Left colon (tissue), 2 donors: ENCODE results near the gene CCDC85B. TPM values are rescaled to one million over a fixed set of nuclear protein-coding genes. Genes with fewer than 3 reads are reported as not detected.
"Not testable (repeated sequence)": the region's sequence is repeated elsewhere in the genome, so short reads cannot be mapped to it uniquely, and the experiment has no call there.

Experiments
- ATAC-seq: fragments of 200-7000 bp; cut with Tn5 transposase; one replicate; pipeline ENCODE4 v1.9.1; 2020; ENCODE audit warnings: mild to moderate bottlenecking, moderate library complexity
- DNase-seq, 2 donors: peaks; one replicate each; pipeline ENCODE4 v3.0.0-alpha.2; 2020
- intact Hi-C, 2 donors: fragments of 100-400 bp; cut with DNase I in 1 of 2; cut with micrococcal nuclease in 1 of 2; formaldehyde crosslinking; loops; one replicate each; pipeline versions ENCODE4 v1.11.2 to v1.14.0; 2022; cut with DNase I, micrococcal nuclease
- total RNA-seq, 2 donors: library from RNA; stranded (reverse); fragmentation: NEBNext Ultra II Directional; extraction: Animal tissue kit (Norgen Biotek cat#: 25700); gene quantifications; one replicate each; pipeline ENCODE4 v1.2.1, GENCODE V29; 2021
- donor health status: DM: no; HTN: no; CAD: no.
- donor health status: DM: yes; HTN: yes; CAD: no.

CCDC85B gene
- total RNA-seq, 2 donors from 2014 or later = 7.1 to 8.6 TPM

DNA sequence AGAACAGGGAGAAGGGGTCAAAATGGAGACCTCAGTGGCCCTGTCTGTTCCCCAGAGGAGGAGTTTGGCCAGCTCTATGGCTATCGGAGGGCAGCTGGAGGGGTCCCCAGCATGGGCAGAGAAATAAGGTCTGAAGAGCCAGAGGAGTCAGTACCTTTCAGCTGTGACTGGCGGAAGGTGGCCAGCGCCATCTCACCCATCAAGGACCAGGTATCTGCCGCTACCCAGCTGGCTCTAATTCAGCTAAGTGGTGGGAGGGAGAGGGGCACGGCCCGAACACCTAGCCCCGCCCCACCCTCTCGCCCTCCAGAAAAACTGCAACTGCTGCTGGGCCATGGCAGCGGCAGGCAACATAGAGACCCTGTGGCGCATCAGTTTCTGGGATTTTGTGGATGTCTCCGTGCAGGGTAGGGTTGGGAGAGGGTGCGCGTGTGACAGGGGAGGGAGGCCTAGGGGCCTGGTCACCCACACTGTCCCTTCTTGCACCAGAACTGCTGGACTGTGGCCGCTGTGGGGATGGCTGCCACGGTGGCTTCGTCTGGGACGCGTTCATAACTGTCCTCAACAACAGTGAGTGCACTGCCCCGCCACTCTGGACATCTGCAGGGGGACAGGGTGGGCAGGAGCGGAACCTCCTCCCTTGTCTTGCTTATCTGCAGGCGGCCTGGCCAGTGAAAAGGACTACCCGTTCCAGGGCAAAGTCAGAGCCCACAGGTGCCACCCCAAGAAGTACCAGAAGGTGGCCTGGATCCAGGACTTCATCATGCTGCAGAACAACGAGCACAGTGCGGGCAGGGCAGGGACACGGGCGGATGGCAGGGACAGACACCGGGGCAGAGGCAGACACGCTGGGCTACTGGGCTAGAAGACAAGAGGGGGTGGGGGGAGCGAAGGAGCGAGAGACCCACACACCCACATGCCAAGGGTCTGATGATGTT, 8.1 kb upstream of the CCDC85B start:
- ATAC-seq = no peak
- DNase-seq = peak in 1 of 2 donors; percentile 14
- intact Hi-C loops = loop anchor here (5.0 to 10.0 kb wide), 2 partner anchors 102 to 105 kb away; no protein-coding TSS in a partner anchor

- no peak for ATAC-seq
These were observed 7.3 kb upstream of the CCDC85B start for GRCh38 chr11:65883058-65883761.

DNA sequence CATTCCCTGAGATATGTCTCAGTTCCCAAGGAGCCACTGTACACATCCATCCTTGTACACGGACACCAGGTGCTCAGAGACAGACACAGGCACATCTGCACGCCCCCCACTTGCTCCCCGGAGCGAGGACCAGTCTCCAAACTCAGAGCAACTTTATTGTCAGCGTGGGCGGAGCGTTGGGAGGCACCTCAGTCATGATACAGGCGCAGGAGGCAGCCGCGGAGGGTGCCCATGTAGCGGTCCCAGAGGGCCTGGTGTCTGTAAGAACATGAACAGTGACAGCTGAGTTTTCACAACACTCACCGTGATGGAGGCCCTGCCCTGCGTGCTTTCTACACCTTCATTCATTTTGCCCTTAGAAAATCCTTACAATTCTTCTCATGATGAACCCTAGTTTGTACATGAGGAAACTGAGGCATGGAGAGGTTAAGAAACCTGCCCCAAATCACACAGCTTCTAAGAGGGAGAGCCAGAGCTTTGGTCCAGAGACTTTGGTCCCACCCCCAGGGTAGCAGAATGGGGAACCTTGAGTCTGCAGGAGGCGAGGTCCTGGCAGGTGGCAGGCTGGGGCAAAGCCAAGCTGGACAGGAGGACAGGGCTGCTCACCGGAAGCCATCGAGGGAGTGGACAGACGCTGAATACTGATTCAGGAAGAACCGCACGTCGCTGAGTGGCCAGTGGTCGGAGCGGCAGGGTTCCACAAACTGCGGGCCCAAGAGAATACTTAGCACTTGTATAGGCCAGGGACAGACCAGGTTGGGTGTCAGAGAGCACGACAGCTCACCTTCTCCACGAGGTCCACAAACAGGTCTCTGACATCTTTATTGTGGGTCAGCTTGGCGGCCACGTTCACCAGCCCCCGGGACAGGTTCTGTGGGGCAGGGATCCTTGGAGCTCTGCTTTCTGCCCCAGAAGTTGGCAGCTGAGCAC, 6.4 kb upstream of the CCDC85B start:
- ATAC-seq (no peak), DNase-seq (peak in 1 of 2 donors; percentile 15)
- intact Hi-C loops = loop anchor here (5.0 to 10.0 kb wide), 2 partner anchors 101 to 103 kb away; no protein-coding TSS in a partner anchor

More at GRCh38 chr11:65883058-65883761, 7.3 kb upstream of the CCDC85B start:
- peak in 1 of 2 donors; percentile 10 for DNase-seq
- intact Hi-C loops = loop anchor here (5.0 to 10.0 kb wide), 2 partner anchors 102 to 104 kb away; no protein-coding TSS in a partner anchor

- DNase-seq = peak; percentile 67 to 81
- intact Hi-C loops = loop anchor here (5.0 to 10.0 kb wide), 3 partner anchors 78 to 103 kb away; partner anchors contain the start of gene SART1 (in 1 of the 2)
- ATAC-seq = peak; percentile 35
These were observed 5.8 kb upstream of the CCDC85B start for GRCh38 chr11:65884716-65885092.

DNA sequence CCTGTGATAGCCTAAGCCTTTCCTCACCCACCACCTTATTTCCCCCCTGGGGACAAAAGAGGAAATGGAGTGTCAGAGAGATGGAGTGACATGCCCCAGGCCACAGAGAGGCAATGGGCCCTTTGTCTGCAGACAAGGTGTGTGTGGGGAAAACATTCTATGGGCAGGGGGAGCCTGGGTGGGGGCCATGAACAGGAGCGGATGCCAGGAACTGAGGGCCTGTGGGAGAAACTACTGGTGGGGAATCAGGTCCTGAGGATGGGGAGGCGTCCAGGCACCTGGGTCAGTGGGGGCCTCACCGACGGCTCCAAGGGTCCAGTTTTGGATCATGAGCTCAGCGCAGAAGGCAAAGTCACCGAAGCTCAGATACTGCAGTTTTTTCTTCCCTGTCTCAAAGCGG, 5.2 kb upstream of the CCDC85B start:
- no peak for ATAC-seq
- DNase-seq = no peak
- intact Hi-C loops = loop anchor here (5.0 to 10.0 kb wide), 2 partner anchors 77 to 100 kb away; partner anchors contain the start of gene SART1 (in 1 of the 2)

GRCh38 chr11:65885808-65886536, 4.5 kb upstream of the CCDC85B start:
- intact Hi-C loops = loop anchor here (5.0 to 10.0 kb wide), 2 partner anchors 76 to 99 kb away; partner anchors contain the start of gene SART1 (in 1 of the 2)
- DNase-seq (no peak), ATAC-seq (no peak)

- intact Hi-C loops = loop anchor here (5.0 to 10.0 kb wide), 2 partner anchors 75 to 98 kb away; partner anchors contain the start of gene SART1 (in 1 of the 2)
- DNase-seq (no peak), ATAC-seq (no peak)
These were observed 3.4 kb upstream of the CCDC85B start for GRCh38 chr11:65886826-65887722.

- intact Hi-C loops = loop anchor here (5.0 to 10.0 kb wide), 2 partner anchors 75 to 97 kb away; partner anchors contain the start of gene SART1 (in 1 of the 2)
- DNase-seq (no peak), ATAC-seq (peak; percentile 11)
These were observed 2.7 kb upstream of the CCDC85B start for GRCh38 chr11:65887723-65888162.

GRCh38 chr11:65888163-65888814, 2.2 kb upstream of the CCDC85B start, which contains the start of gene FIBP:
Gene FIBP, minus strand, starts transcription at chr11:65888471. Its CDS starts 53 bp downstream, at chr11:65888418.
- ATAC-seq (peak; percentile 80), DNase-seq (peak; percentile 97 to 98)
- intact Hi-C loops = loop anchor here (5.0 to 10.0 kb wide), 2 partner anchors 74 to 97 kb away; partner anchors contain the start of gene SART1 (in 1 of the 2)

DNA sequence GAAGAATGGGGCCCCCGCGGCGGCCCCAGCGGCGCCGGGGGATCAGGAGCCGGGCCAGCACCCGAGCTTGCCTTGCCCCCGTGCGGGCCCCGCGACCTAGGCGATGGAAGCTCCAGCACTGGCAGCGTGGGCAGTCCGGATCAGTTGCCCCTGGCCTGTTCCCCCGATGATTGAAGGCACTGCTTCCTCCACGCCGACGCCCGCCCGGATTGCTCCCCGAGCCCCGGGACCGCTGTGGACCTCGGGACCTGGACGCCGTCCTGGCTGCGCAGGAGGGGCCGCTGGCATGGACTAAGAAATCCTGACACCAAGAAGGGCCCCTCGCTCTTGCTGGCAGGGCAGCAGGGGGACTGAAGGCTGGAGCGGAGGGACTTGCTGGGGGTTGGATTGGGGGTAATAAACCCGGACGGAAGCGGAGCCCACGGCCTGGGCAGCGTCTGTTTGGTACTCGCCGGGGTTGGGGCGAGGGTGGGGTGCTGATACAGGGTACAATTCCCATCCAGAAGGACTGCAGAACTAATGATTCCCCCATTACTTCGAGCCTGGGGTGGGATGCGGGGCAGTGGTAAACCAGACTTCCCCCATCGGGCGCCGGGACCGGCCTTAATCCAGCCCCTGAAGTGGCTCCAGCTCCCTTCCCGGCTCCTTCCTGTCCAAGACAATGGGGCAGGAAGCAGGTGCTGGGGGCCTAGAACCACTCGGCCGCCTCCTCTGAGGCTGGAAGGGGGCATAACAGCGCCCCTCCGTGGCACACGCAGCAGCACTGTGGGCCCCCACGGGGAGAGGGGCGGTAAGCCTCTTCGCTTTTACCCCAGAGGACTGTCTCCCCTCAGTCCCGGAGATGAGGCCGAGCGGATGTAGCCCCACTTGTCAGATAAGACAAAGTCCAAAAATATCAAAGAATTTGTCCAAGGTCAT, 1.0 kb downstream of the CCDC85B start:
- DNase-seq (peak in 1 of 2 donors; percentile 38), ATAC-seq (no peak)
- intact Hi-C loops = no loop called here

DNA sequence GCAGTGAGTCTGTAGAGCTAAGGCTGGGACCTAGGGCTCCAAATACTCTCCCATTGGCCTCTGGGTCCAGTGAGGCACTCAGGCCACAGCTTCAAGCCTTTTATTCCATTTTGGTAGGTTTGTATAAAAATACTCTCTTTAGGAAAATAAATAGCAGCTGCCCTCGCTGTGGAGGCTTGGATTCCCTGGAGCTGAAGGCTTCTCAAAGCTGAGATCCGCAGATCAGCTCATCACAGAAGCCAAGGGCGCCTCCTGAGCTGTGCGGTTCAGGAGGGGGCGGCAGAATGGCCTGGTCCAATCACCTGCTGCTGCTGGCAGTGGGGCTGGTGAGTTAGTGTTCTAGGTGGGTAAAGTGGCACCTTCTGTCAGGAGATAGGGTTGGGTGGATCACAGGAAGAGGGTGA, 1.7 kb downstream of the CCDC85B start:
- intact Hi-C loops, DNase-seq, ATAC-seq: not testable (repeated sequence)

DNA sequence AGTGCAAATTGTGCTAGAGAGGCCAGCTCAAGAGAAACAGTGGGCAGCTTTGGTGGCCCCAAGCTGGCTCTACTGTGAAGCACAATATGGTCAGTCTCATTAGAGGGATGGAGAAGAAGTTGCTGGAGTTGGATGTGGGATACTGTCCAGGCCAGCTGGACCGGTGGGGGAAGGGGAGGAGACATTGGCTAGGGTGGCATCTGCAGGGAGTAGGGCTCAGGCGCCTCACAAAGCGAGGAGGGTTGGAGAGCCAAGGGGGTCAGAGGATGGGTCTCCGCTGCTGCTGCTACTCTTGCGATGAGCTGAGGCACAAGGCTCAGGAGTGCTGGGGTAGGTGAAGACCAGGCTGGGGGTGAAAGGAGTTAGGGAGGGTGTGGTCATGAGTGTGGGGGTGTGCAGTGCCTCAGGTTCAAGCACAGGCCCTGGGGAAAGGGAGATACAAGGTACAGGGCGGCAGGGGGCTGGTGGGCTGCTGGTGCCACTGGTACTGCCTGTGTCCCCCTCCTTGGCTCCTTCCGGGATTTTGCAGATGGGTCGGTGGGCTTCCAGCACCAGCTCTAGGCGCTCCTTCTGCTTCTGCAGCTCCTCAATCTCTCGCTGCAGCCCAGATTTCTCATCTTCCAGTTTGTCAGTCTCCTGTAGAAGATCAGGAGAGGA, 2.3 kb downstream of the CCDC85B start:
- DNase-seq = no peak
- no peak for ATAC-seq
- intact Hi-C loops = no loop called here

- intact Hi-C loops = no loop called here
- ATAC-seq (no peak), DNase-seq (peak in 1 of 2 donors; percentile 56)
These were observed 3.6 kb downstream of the CCDC85B start for GRCh38 chr11:65894034-65894591.

DNA sequence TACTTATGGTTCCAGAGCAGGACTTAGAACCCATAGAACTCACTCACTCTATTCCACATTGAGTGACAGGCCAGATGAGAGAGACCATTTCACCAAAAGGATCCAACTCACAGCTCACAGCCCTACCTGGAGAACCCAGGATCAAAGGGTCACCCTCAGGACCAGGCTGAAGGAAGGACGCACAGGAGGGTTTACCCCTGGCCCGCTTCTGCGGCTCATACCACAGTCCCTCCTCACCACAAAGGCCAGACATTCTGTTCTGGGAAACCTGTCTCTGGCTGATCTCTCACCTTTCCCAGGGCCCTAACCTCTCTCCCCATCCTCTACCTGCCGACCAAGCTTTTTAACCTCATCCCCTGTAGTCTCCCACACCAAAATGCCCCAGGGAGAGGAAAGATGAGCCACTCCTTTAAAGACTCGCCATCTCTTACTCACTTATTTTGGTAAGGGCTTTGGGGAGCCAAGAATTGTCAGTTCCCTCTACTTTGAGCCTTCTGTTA, 5.1 kb downstream of the CCDC85B start:
- DNase-seq (no peak), ATAC-seq (no peak)
- intact Hi-C loops = no loop called here
